K562 (cell line): ENCODE data around the gene PMVK. TPM values are rescaled to one million over a fixed set of nuclear protein-coding genes. Genes with fewer than 3 reads are reported as not detected.

Experiments used
- CHCHD3 ChIP-seq: fragments of 250-450 bp; sonication (Bioruptor Pico); IDR thresholded peaks from 2 replicates; pipeline ENCODE4 v2.1.2; 2022; ENCODE audit warnings: mild to moderate bottlenecking
- EWSR1 ChIP-seq: fragments of 450-650 bp; IDR thresholded peaks from 2 replicates; pipeline ENCODE4 v1.6.1; 2018; ENCODE audit warnings: borderline replicate concordance, mild to moderate bottlenecking, low read depth, moderate library complexity; ENCODE audit not compliant: partially characterized antibody
- HINFP ChIP-seq: fragments of 450-650 bp; conservative IDR thresholded peaks from 2 replicates; pipeline ENCODE4 v1.6.1; 2016; ENCODE audit warnings: missing genetic modification characterization, low read depth, mild to moderate bottlenecking, control low read depth, missing compliant biosample characterization
- HMBOX1 ChIP-seq: sonication (generic); IDR thresholded peaks from 2 replicates; pipeline ENCODE4 v1.6.1; 2016
- MECOM ChIP-seq: fragments of 250-450 bp; sonication (Bioruptor Pico); IDR thresholded peaks from 2 replicates; pipeline ENCODE4 v1.8.0; 2022; ENCODE audit warnings: inconsistent platforms
- MTA1 ChIP-seq: fragments of 450-650 bp; IDR thresholded peaks from 2 replicates; pipeline ENCODE4 v1.6.1; 2017; ENCODE audit warnings: borderline replicate concordance
- NR1H2 ChIP-seq: sonication (generic); formaldehyde crosslinking; IDR thresholded peaks from 2 replicates; pipeline ENCODE4 v1.4.0; 2020; ENCODE audit warnings: mild to moderate bottlenecking, missing genetic modification reagents
- NR2C2 ChIP-seq, 2 experiments: fragments of 200-800 bp in 1 of 2; sonication (Bioruptor generic) in 1 of 2; sonication (generic) in 1 of 2; formaldehyde crosslinking in 1 of 2; IDR thresholded peaks; 2 replicates each; pipeline versions ENCODE4 v1.6.1 to v1.8.0; 2016 to 2022; ENCODE audit warnings: mild to moderate bottlenecking in 1 of 2, missing compliant biosample characterization in 1 of 2, missing genetic modification characterization in 1 of 2, missing genetic modification reagents in 1 of 2
- SRF ChIP-seq, 2 experiments: fragments of 250-450, 450-650 bp in 1 of 2; sonication (Bioruptor Pico) in 1 of 2; sonication (generic) in 1 of 2; formaldehyde crosslinking; IDR thresholded peaks; 2 replicates each; pipeline versions ENCODE4 v1.5.0 to v1.5.1; 2020 to 2022; ENCODE audit warnings: mild to moderate bottlenecking in 1 of 2, missing genetic modification reagents in 1 of 2
- TAL1 ChIP-seq: fragments of 450-650 bp; IDR thresholded peaks from 2 replicates; pipeline ENCODE4 v1.6.1; 2016; ENCODE audit warnings: mild to moderate bottlenecking
- VEZF1 ChIP-seq: fragments of 200-800 bp; sonication (Bioruptor generic); IDR thresholded peaks from 2 replicates; pipeline ENCODE4 v1.6.1; 2017; ENCODE audit warnings: missing genetic modification characterization, missing compliant biosample characterization
- ZNF232 ChIP-seq: sonication (generic); formaldehyde crosslinking; IDR thresholded peaks from 2 replicates; pipeline ENCODE4 v1.8.0; 2022; ENCODE audit warnings: mild to moderate bottlenecking, missing genetic modification reagents
- ZNF324 ChIP-seq: fragments of 250-450 bp; sonication (Bioruptor Pico); IDR thresholded peaks from 2 replicates; pipeline ENCODE4 v1.4.0; 2020; ENCODE audit warnings: mild to moderate bottlenecking
- polyA plus RNA-seq, 8 experiments: library from polyadenylated mRNA; depleted of rRNA in 4 of 8; stranded (reverse) in 5 of 8; unstranded in 3 of 8; fragments of >200 nt; fragmentation: Nextera tagmentation in 2 of 8; fragmentation: Illumina TruSeq in 1 of 8; extraction: Ambion mirVana in 2 of 8; extraction: Trizol in 1 of 8; gene quantifications; 2 replicates each; pipeline versions ENCODE4 v1.2.1 to v1.2.3, GENCODE V29; 2011 to 2014; ENCODE audit warnings: inconsistent platforms in 1 of 8, missing spikeins in 1 of 8
- total RNA-seq, 7 experiments: library from RNA; depleted of rRNA in 6 of 7; stranded (reverse); fragments of >200 nt in 6 of 7; fragmentation: Illumina TruSeq in 2 of 7; extraction: Trizol in 2 of 7; gene quantifications; 2 replicates each; pipeline versions ENCODE4 v1.2.1 to v1.2.3, GENCODE V29; 2011 to 2021; ENCODE audit warnings: low replicate concordance in 1 of 7
- TF ChIP-seq, protein P1 (sequence below), 2 experiments: fragments of 150-350 bp in 1 of 2; IDR thresholded peaks; 2 replicates each; pipeline ENCODE4 v1.6.1; 2012 to 2016; ENCODE audit warnings: low read depth in 2 of 2, low read length in 2 of 2, mild to moderate bottlenecking in 1 of 2, moderate library complexity in 1 of 2
- TF ChIP-seq, protein P2 (sequence below): sonication (generic); formaldehyde crosslinking; IDR thresholded peaks from 2 replicates; pipeline ENCODE4 v1.8.0; 2022; ENCODE audit warnings: missing genetic modification reagents, mild to moderate bottlenecking, borderline replicate concordance

PMVK gene
- total and polyA plus RNA-seq, 9 of the 15 experiments (the other 6 are each of a cell fraction or from before 2014, with no cell fraction given) = 1.1 to 15.3 (median 6.3) TPM

DNA sequence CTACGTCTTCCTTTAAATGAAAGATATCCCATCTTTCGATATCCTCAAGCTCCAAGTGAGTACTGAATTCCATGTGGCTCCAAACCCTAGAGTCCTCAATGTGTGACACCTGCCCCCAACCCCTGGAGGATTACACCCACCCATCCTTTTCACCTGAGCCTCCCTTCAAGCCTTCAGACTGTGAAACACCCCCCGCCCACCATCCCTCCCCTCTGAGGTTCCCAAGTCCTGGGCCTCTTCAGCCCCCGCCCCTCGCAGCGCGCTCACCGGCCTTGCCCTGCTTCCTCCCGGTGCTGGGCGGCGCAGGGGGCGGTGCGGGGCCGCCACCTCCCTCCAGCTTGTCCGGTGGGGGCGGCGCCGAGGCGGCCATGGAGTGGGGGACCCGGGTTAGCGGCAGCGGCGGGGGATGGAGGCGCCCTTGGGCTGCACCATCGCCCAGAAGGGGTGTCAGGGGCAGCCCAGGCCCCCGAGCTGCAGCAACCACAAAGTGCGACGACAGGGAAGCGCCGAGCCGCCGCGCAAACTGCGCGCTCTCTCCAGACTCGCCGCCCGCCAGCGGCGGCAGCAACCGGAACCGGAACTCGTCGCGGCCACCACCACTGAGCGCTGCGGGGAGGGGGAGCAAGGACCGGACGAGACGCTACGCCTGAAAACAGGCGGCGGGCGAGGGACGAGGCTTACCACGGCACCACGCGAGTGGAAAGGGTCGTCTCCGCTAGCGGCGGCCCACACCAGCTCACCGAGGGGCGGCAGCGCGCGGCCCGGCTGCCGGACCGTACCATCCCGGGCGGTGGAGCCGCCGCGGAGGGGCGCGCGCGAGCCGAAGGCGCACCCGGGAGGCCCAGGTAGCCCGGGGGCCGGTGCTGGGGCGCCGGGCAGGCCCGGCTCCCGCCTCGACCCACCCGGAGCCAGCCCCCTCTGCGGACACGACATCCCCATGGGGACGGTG is 25.0 kb upstream of the PMVK start, which contains the start of gene PYGO2 (continued):
- TF ChIP-seq HINFP (tag) (no peak), TAL1 (no peak), NR1H2 (CRISPR knock-in tag) (peak; percentile 89; the same call in 1 of the 2 replicates), NR2C2 (CRISPR knock-in tag; IDR thresholded peaks at IDR 0.05) (peak; percentile 41; the same call in 1 of the 2 replicates), NR2C2 (tag; IDR thresholded peaks at IDR 0.05) (peak; percentile 73; the same call in 1 of the 2 replicates), ZNF232 (CRISPR knock-in tag) (no peak), MECOM (CRISPR knock-in tag) (no peak), SRF (CRISPR knock-in tag; IDR thresholded peaks at IDR 0.05) (no peak), HMBOX1 (no peak), VEZF1 (CRISPR knock-in tag) (peak; percentile 83), CHCHD3 (CRISPR knock-in tag) (peak; percentile 63; the same call in 1 of the 2 replicates), EWSR1 (no peak), MTA1 (0 out of 2 replicates have a peak, but pooled peaks have one; percentile 36), ZNF324 (CRISPR knock-in tag) (0 out of 2 replicates have a peak, but pooled peaks have one; percentile 4)
- TF ChIP-seq, protein P1, sequence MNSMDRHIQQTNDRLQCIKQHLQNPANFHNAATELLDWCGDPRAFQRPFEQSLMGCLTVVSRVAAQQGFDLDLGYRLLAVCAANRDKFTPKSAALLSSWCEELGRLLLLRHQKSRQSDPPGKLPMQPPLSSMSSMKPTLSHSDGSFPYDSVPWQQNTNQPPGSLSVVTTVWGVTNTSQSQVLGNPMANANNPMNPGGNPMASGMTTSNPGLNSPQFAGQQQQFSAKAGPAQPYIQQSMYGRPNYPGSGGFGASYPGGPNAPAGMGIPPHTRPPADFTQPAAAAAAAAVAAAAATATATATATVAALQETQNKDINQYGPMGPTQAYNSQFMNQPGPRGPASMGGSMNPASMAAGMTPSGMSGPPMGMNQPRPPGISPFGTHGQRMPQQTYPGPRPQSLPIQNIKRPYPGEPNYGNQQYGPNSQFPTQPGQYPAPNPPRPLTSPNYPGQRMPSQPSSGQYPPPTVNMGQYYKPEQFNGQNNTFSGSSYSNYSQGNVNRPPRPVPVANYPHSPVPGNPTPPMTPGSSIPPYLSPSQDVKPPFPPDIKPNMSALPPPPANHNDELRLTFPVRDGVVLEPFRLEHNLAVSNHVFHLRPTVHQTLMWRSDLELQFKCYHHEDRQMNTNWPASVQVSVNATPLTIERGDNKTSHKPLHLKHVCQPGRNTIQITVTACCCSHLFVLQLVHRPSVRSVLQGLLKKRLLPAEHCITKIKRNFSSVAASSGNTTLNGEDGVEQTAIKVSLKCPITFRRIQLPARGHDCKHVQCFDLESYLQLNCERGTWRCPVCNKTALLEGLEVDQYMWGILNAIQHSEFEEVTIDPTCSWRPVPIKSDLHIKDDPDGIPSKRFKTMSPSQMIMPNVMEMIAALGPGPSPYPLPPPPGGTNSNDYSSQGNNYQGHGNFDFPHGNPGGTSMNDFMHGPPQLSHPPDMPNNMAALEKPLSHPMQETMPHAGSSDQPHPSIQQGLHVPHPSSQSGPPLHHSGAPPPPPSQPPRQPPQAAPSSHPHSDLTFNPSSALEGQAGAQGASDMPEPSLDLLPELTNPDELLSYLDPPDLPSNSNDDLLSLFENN (IDR thresholded peaks at IDR 0.05; ENCODE audit: low read depth in 2 of 2, low read length in 2 of 2) = no peak
- TF ChIP-seq, protein P2, sequence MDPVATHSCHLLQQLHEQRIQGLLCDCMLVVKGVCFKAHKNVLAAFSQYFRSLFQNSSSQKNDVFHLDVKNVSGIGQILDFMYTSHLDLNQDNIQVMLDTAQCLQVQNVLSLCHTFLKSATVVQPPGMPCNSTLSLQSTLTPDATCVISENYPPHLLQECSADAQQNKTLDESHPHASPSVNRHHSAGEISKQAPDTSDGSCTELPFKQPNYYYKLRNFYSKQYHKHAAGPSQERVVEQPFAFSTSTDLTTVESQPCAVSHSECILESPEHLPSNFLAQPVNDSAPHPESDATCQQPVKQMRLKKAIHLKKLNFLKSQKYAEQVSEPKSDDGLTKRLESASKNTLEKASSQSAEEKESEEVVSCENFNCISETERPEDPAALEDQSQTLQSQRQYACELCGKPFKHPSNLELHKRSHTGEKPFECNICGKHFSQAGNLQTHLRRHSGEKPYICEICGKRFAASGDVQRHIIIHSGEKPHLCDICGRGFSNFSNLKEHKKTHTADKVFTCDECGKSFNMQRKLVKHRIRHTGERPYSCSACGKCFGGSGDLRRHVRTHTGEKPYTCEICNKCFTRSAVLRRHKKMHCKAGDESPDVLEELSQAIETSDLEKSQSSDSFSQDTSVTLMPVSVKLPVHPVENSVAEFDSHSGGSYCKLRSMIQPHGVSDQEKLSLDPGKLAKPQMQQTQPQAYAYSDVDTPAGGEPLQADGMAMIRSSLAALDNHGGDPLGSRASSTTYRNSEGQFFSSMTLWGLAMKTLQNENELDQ (CRISPR knock-in tag) = no peak
